Breast epithelium (tissue), 4 donors: Measurements from ENCODE around the gene DAG1. TPM values are rescaled to one million over a fixed set of nuclear protein-coding genes. Genes with fewer than 3 reads are reported as not detected.

ENCODE experiments used
- DNase-seq, 2 donors: peaks; one replicate each; pipeline ENCODE4 v3.0.0-alpha.2; 2019; ENCODE audit warnings: low spot score in 2 of 2
- H3K27ac ChIP-seq, 2 donors: fragments of 200-600 bp; sonication (generic) in 1 of 2; one replicate each; pipeline ENCODE4 v1.5.1; 2016 to 2019; ENCODE audit warnings: mild to moderate bottlenecking in 1 of 2
- H3K27me3 ChIP-seq, 2 donors: fragments of 200-600 bp; sonication (generic) in 1 of 2; one replicate each; pipeline versions ENCODE4 v1.5.1 to v1.6.0; 2017 to 2019; ENCODE audit warnings: control low read depth in 1 of 2, mild to moderate bottlenecking in 1 of 2
- H3K36me3 ChIP-seq: fragments of 200-600 bp; one replicate; pipeline ENCODE4 v1.5.1; 2019
- H3K4me1 ChIP-seq, 2 donors: fragments of 200-600 bp; sonication (generic); one replicate each; pipeline ENCODE4 v1.5.1; 2016 to 2019; ENCODE audit warnings: control low read depth in 1 of 2
- H3K4me3 ChIP-seq, 3 donors: fragments of 200-600 bp; sonication (generic); 1 replicate in 2 of 3; 2 replicates in 1 of 3; pipeline ENCODE4 v1.5.1; 2016 to 2019; ENCODE audit warnings: mild to moderate bottlenecking in 3 of 3, moderate library complexity in 2 of 3
- H3K9me3 ChIP-seq, 2 donors: fragments of 200-600 bp; sonication (generic) in 1 of 2; one replicate each; pipeline ENCODE4 v1.5.1; 2016 to 2019; ENCODE audit warnings: control low read depth in 1 of 2
- CTCF ChIP-seq, 3 donors: fragments of 450-650 bp; IDR thresholded peaks; one replicate each; pipeline ENCODE4 v1.5.1; 2016 to 2017; ENCODE audit warnings: antibody characterized with exemption in 3 of 3, mild to moderate bottlenecking in 3 of 3, moderate library complexity in 3 of 3
- POLR2A ChIP-seq: fragments of 450-650 bp; IDR thresholded peaks from one replicate; pipeline ENCODE4 v1.6.1; 2016; ENCODE audit warnings: antibody characterized with exemption, mild to moderate bottlenecking, moderate library complexity
- POLR2AphosphoS5 ChIP-seq, 3 donors: sonication (generic); formaldehyde crosslinking; IDR thresholded peaks; one replicate each; pipeline ENCODE4 v1.6.1; 2017; ENCODE audit warnings: antibody characterized with exemption in 3 of 3
- intact Hi-C: fragments of 100-400 bp; cut with DNase I; formaldehyde crosslinking; loops from one replicate; pipeline ENCODE4 v1.15.1; 2023; ENCODE audit warnings: low total_unique reads
- total RNA-seq, 3 donors: library from RNA; depleted of rRNA; stranded (reverse); fragments of >200 nt; gene quantifications; one replicate each; pipeline ENCODE4 v1.1.0, GENCODE V29; 2016

Gene DAG1
- total RNA-seq, 3 donors from 2014 or later, result 37.1 to 56.6 (median 44.6) TPM

- H3K36me3 ChIP-seq, result peaks cover 1% of the 10 kb centered on the region
- no peaks in the 10 kb centered on the region for H3K27me3 ChIP-seq
- TF ChIP-seq POLR2AphosphoS5 (IDR thresholded peaks at IDR 0.05) (no peak), CTCF (IDR thresholded peaks at IDR 0.05) (no peak), POLR2A (no peak)
- DNase-seq, result no peak
- no peak overlapping the region for H3K4me3 ChIP-seq
- intact Hi-C loops, result loop anchor here (5.0 kb wide), 1 partner anchor 136 kb away; the partner anchor contains the start of gene APEH
- no peaks in the 10 kb centered on the region for H3K9me3 ChIP-seq
- H3K27ac ChIP-seq, result peak overlapping the region in 1 of 2 donors; percentile 73
- H3K4me1 ChIP-seq, result peaks cover 0 to 9% of the 10 kb centered on the region in 2 donors
These were observed 66.2 kb downstream of the DAG1 start for GRCh38 chr3:49535971-49536874.

GRCh38 chr3:49536875-49537533 lies 66.9 kb downstream of the DAG1 start:
- DNase-seq, result no peak

GRCh38 chr3:49539659-49540560 lies 69.8 kb downstream of the DAG1 start:
- no peaks in the 10 kb centered on the region for H3K9me3 ChIP-seq
- peak overlapping the region; percentile 68 to 78 for H3K27ac ChIP-seq
- peak; percentile 84 to 94 for DNase-seq
- peak in 1 of 3 donors; percentile 17 for TF ChIP-seq POLR2AphosphoS5 (IDR thresholded peaks at IDR 0.05)
- peak; percentile 49 to 93 (median 87) for TF ChIP-seq CTCF (IDR thresholded peaks at IDR 0.05)
- TF ChIP-seq POLR2A, result no peak
- H3K4me3 ChIP-seq, result peak overlapping the region; percentile 49 to 67 (median 56)
- H3K27me3 ChIP-seq, result no peaks in the 10 kb centered on the region
- H3K4me1 ChIP-seq, result peaks cover 0 to 7% of the 10 kb centered on the region in 2 donors
- intact Hi-C loops, result loop anchor here (5.0 kb wide), 1 partner anchor 132 kb away; the partner anchor contains the start of gene APEH
- H3K36me3 ChIP-seq, result no peaks in the 10 kb centered on the region

More at GRCh38 chr3:49536875-49537533, 66.9 kb downstream of the DAG1 start:
- Histone ChIP-seq H3K36me3 (no peaks in the 10 kb centered on the region), H3K4me3 (no peak overlapping the region), H3K27me3 (no peaks in the 10 kb centered on the region), H3K9me3 (no peaks in the 10 kb centered on the region), H3K27ac (no peak overlapping the region), H3K4me1 (peaks cover 0 to 9% of the 10 kb centered on the region in 2 donors)
- TF ChIP-seq CTCF (IDR thresholded peaks at IDR 0.05) (no peak), POLR2AphosphoS5 (IDR thresholded peaks at IDR 0.05) (no peak), POLR2A (no peak)
- intact Hi-C loops, result loop anchor here (5.0 kb wide), 1 partner anchor 135 kb away; the partner anchor contains the start of gene APEH

GRCh38 chr3:49552087-49552486 lies 82.0 kb downstream of the DAG1 start:
- TF ChIP-seq POLR2AphosphoS5 (IDR thresholded peaks at IDR 0.05) (no peak), POLR2A (no peak), CTCF (IDR thresholded peaks at IDR 0.05) (no peak)
- H3K36me3 ChIP-seq, result no peaks in the 10 kb centered on the region
- H3K27me3 ChIP-seq, result no peaks in the 10 kb centered on the region
- H3K9me3 ChIP-seq, result no peaks in the 10 kb centered on the region
- H3K27ac ChIP-seq, result no peak overlapping the region
- no peak for DNase-seq
- peaks cover 4 to 8% of the 10 kb centered on the region in 2 donors for H3K4me1 ChIP-seq
- no peak overlapping the region for H3K4me3 ChIP-seq
- intact Hi-C loops, result no loop called here
